ENCODE results near the gene TRMT1.

DNA sequence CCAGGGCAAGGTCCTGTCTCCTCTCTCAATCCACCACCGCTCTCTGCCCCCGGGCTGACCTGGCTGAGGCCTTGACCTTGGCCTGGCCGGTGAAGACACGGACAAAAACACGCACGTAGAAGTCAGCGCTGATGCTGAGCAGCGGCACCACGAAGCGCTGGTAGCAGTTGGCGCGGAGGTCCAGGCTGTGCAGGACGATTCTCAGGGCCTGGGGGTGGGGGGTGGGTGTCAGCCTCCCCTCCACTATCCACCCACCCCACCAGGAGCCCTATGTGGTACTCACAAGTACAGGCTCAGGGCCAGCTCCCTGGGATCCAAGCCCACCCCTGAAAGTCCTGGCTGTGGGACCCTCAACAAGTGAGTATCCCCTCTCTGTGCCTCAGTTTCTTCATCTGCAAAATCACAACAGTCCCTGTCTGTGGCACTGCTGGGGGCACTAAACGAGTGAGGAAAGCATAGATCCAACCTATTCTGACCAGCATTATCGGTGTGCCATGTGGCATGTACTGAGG, 6.4 kb downstream of the TRMT1 start:
- TF ChIP-seq, protein P1, sequence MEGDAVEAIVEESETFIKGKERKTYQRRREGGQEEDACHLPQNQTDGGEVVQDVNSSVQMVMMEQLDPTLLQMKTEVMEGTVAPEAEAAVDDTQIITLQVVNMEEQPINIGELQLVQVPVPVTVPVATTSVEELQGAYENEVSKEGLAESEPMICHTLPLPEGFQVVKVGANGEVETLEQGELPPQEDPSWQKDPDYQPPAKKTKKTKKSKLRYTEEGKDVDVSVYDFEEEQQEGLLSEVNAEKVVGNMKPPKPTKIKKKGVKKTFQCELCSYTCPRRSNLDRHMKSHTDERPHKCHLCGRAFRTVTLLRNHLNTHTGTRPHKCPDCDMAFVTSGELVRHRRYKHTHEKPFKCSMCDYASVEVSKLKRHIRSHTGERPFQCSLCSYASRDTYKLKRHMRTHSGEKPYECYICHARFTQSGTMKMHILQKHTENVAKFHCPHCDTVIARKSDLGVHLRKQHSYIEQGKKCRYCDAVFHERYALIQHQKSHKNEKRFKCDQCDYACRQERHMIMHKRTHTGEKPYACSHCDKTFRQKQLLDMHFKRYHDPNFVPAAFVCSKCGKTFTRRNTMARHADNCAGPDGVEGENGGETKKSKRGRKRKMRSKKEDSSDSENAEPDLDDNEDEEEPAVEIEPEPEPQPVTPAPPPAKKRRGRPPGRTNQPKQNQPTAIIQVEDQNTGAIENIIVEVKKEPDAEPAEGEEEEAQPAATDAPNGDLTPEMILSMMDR (IDR thresholded peaks at IDR 0.05 in 4 of 5, conservative IDR thresholded peaks at IDR 0.05 in 1 of 5), result no peak
- no peak for TF ChIP-seq POLR2A (IDR thresholded peaks at IDR 0.05)
